Osteoblast (primary cell): ENCODE data around the gene CLEC16A. TPM values are rescaled to one million over a fixed set of nuclear protein-coding genes. Genes with fewer than 3 reads are reported as not detected.

Experiments used
- DNase-seq: peaks from one replicate; pipeline ENCODE4 v3.0.0; 2011; ENCODE audit warnings: low spot score, mixed read lengths; ENCODE audit not compliant: insufficient read length; ENCODE audit errors: missing footprints
- H2AFZ ChIP-seq: 2 replicates; pipeline ENCODE4 v1.6.0; 2011; ENCODE audit warnings: mild to moderate bottlenecking, low read length
- H3K27ac ChIP-seq: 2 replicates; pipeline ENCODE4 v1.5.1; 2011; ENCODE audit warnings: mild to moderate bottlenecking, low read depth, low read length, moderate library complexity
- H3K27me3 ChIP-seq: 2 replicates; pipeline ENCODE4 v1.6.0; 2012; ENCODE audit warnings: mild to moderate bottlenecking, control low read depth, inconsistent platforms, low read length, moderate library complexity; ENCODE audit not compliant: insufficient read depth
- H3K36me3 ChIP-seq: 2 replicates; pipeline ENCODE4 v1.5.1; 2011; ENCODE audit warnings: mild to moderate bottlenecking, low read length, control low read depth, moderate library complexity; ENCODE audit not compliant: insufficient read depth
- H3K4me1 ChIP-seq: 2 replicates; pipeline ENCODE4 v1.5.1; 2011; ENCODE audit warnings: mild to moderate bottlenecking, low read length, control low read depth, moderate library complexity; ENCODE audit not compliant: insufficient read depth
- H3K4me2 ChIP-seq: 2 replicates; pipeline ENCODE4 v1.6.0; 2011; ENCODE audit warnings: mild to moderate bottlenecking, low read length; ENCODE audit not compliant: insufficient read depth
- H3K4me3 ChIP-seq: fragments of 200-600 bp; sonication (generic); 3 replicates; pipeline ENCODE4 v1.5.1; 2012; ENCODE audit warnings: mild to moderate bottlenecking, low read length, inconsistent platforms; ENCODE audit not compliant: insufficient read depth
- H3K79me2 ChIP-seq: 2 replicates; pipeline ENCODE4 v1.6.0; 2012; ENCODE audit warnings: mild to moderate bottlenecking, low read length, control low read depth, inconsistent platforms; ENCODE audit not compliant: insufficient read depth
- H3K9me3 ChIP-seq: 2 replicates; pipeline ENCODE4 v1.5.1; 2011; ENCODE audit warnings: low read depth, low read length, control low read depth
- H4K20me1 ChIP-seq: 2 replicates; pipeline ENCODE4 v1.6.0; 2012; ENCODE audit warnings: mild to moderate bottlenecking, low read length, control low read depth; ENCODE audit not compliant: insufficient read depth
- total RNA-seq: library from RNA; depleted of rRNA; stranded (reverse); fragments of >200 nt; gene quantifications from 2 replicates; pipeline ENCODE4 v1.2.3, GENCODE V29; 2012
- TF ChIP-seq, protein P1 (sequence below): IDR thresholded peaks from 2 replicates; pipeline ENCODE4 v1.5.1; 2011; ENCODE audit warnings: mild to moderate bottlenecking, low read depth, low read length, moderate library complexity; ENCODE audit errors: extremely low read depth

CLEC16A gene
- total RNA-seq, 1 donor, result 25.7 TPM

- no peaks in the 10 kb centered on the region for H3K27me3 ChIP-seq
- no peak overlapping the region for H3K4me2 ChIP-seq
- DNase-seq, result no peak
- no peak overlapping the region for H2AFZ ChIP-seq
- no peaks in the 10 kb centered on the region for H3K9me3 ChIP-seq
- no peak overlapping the region for H3K27ac ChIP-seq
- no peaks in the 10 kb centered on the region for H3K79me2 ChIP-seq
- H4K20me1 ChIP-seq, result no peaks in the 10 kb centered on the region
- no peak overlapping the region for H3K4me3 ChIP-seq
- H3K36me3 ChIP-seq, result no peaks in the 10 kb centered on the region
- peaks cover 22% of the 10 kb centered on the region for H3K4me1 ChIP-seq
- TF ChIP-seq, protein P1, sequence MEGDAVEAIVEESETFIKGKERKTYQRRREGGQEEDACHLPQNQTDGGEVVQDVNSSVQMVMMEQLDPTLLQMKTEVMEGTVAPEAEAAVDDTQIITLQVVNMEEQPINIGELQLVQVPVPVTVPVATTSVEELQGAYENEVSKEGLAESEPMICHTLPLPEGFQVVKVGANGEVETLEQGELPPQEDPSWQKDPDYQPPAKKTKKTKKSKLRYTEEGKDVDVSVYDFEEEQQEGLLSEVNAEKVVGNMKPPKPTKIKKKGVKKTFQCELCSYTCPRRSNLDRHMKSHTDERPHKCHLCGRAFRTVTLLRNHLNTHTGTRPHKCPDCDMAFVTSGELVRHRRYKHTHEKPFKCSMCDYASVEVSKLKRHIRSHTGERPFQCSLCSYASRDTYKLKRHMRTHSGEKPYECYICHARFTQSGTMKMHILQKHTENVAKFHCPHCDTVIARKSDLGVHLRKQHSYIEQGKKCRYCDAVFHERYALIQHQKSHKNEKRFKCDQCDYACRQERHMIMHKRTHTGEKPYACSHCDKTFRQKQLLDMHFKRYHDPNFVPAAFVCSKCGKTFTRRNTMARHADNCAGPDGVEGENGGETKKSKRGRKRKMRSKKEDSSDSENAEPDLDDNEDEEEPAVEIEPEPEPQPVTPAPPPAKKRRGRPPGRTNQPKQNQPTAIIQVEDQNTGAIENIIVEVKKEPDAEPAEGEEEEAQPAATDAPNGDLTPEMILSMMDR, result no peak
Observed at GRCh38 chr16:11088074-11088730, 143.8 kb downstream of the CLEC16A start.

DNA sequence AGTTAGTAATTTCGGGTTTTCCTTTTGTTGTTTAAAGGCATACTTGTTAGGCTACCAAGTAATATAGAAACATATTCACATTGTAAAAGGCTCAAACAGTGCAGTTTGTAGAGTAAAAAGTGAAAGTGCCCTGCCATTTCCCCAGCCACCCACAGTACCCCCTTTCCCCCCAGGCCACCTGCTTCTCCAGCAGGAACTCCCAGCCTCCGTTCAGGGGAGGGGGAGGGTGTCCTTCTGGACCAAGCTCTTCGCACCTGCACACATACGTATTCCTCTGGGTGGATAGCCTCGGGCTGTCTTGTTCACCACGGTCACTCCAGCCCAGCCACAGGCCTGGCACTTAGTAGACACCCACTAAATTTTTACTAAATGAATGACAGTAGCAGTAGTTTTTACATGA lies 144.5 kb downstream of the CLEC16A start:
- peaks cover 17% of the 10 kb centered on the region for H3K4me1 ChIP-seq
- no peak overlapping the region for H3K27ac ChIP-seq
- H3K4me2 ChIP-seq, result no peak overlapping the region
- H3K36me3 ChIP-seq, result no peaks in the 10 kb centered on the region
- H2AFZ ChIP-seq, result no peak overlapping the region
- TF ChIP-seq, protein P1, result no peak
- no peaks in the 10 kb centered on the region for H3K27me3 ChIP-seq
- no peaks in the 10 kb centered on the region for H3K79me2 ChIP-seq
- H3K9me3 ChIP-seq, result no peaks in the 10 kb centered on the region
- no peaks in the 10 kb centered on the region for H4K20me1 ChIP-seq
- DNase-seq, result no peak
- H3K4me3 ChIP-seq, result no peak overlapping the region

DNA sequence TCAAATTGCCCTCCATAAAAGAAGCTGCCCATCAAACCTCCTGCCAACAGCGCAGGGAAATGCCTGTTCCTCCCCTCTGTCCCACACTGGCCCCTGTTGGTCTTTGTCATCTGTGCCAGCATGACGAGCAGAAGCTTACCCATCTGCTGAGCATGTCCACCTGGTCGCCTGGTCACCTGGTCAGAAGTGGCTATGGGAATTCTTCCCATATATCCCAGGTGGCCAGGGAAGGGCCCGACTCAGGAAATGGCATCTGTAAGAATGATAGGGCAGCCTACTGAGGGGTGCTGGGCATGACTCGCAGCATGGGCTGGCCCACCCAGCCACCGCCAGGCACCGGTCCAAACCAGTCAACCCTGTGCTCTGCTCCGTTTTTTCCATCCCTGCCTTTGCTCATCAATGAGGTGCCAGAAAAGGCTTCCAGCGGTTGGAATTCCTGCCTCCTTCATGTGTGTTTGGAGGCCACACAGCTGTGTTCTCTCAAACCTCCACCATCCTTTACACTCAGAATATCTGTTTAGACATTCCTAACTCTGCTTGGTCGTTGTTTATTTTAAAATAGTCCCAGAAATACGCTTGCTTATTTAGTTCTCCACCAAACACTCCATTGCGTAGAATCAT lies 145.2 kb downstream of the CLEC16A start:
- H3K36me3 ChIP-seq, result no peaks in the 10 kb centered on the region
- no peak for DNase-seq
- no peaks in the 10 kb centered on the region for H3K27me3 ChIP-seq
- TF ChIP-seq, protein P1, result no peak
- H4K20me1 ChIP-seq, result no peaks in the 10 kb centered on the region
- peaks cover 12% of the 10 kb centered on the region for H3K4me1 ChIP-seq
- H3K4me2 ChIP-seq, result no peak overlapping the region
- no peaks in the 10 kb centered on the region for H3K9me3 ChIP-seq
- H3K27ac ChIP-seq, result no peak overlapping the region
- no peak overlapping the region for H2AFZ ChIP-seq
- no peak overlapping the region for H3K4me3 ChIP-seq
- no peaks in the 10 kb centered on the region for H3K79me2 ChIP-seq

DNA sequence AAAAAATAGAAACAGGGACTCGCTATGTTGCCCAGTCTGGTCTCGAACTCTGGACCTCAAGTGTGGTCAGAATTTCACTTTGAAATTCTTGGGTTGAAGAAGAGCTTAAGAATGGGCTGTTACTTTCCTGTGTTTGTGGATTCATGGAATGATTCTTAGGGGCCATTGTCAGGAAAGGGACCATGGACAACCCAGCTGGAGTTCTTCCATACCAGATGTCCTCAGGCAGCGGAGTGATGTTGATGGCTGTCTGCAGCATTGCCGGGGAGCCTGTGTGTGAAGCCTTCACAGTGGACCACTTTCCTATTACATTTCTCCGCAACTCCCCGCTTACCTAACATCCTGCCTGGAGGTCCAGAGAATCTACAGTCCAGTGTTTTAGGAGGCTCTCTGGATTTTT lies 145.9 kb downstream of the CLEC16A start:
- H3K36me3 ChIP-seq, result no peaks in the 10 kb centered on the region

More for the DNA sequence above, 145.9 kb downstream of the CLEC16A start:
- no peak overlapping the region for H3K4me3 ChIP-seq
- no peaks in the 10 kb centered on the region for H3K9me3 ChIP-seq
- H4K20me1 ChIP-seq, result no peaks in the 10 kb centered on the region
- no peak for DNase-seq
- H3K27ac ChIP-seq, result no peak overlapping the region
- peaks cover 6% of the 10 kb centered on the region for H3K4me1 ChIP-seq
- no peak overlapping the region for H2AFZ ChIP-seq
- no peaks in the 10 kb centered on the region for H3K79me2 ChIP-seq
- no peaks in the 10 kb centered on the region for H3K27me3 ChIP-seq
- no peak overlapping the region for H3K4me2 ChIP-seq
- TF ChIP-seq, protein P1, result no peak
